Suprapubic skin (tissue), 4 donors: Measurements from ENCODE around the gene TSPYL4.

ENCODE experiments used
- CTCF ChIP-seq, 2 donors: fragments of 200-600 bp in 1 of 2; fragments of 450-650 bp in 1 of 2; sonication (generic) in 1 of 2; IDR thresholded peaks; one replicate each; pipeline ENCODE4 v1.5.1; 2016 to 2019; ENCODE audit warnings: antibody characterized with exemption in 2 of 2, mild to moderate bottlenecking in 1 of 2, moderate library complexity in 1 of 2
- POLR2A ChIP-seq, 2 donors: fragments of 450-650 bp; IDR thresholded peaks; one replicate each; pipeline ENCODE4 v1.6.1; 2017; ENCODE audit warnings: antibody characterized with exemption in 2 of 2, mild to moderate bottlenecking in 2 of 2, moderate library complexity in 2 of 2
- POLR2AphosphoS5 ChIP-seq, 3 donors: sonication (generic); formaldehyde crosslinking; IDR thresholded peaks; one replicate each; pipeline ENCODE4 v1.6.1; 2017; ENCODE audit warnings: antibody characterized with exemption in 3 of 3

DNA sequence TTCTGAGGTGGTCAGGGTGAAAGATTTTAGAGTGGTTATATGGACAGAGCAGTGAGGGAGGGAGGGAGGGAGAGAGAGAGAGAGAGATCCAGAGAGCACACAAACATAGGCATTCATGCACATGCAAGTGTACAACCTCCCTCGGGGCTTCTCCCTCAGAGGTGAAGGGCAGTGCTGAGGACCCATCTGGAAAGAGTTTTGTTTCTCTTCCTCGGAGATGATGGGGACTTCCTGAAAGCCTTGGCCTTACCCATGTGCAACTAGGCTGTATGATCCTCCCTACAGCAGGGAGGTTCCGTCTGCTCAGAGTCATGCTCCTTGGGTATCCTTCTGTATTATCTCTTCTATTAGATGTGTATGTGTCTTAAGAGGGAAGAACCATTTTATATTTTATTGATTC, 47.2 kb upstream of the TSPYL4 start:
- no peak for TF ChIP-seq POLR2AphosphoS5 (IDR thresholded peaks at IDR 0.05)
- TF ChIP-seq CTCF (IDR thresholded peaks at IDR 0.05), result no peak
- TF ChIP-seq POLR2A (IDR thresholded peaks at IDR 0.05), result no peak
